Upper lobe of left lung (tissue), 6 donors: ENCODE results near the gene TBC1D3G. TPM values are rescaled to one million over a fixed set of nuclear protein-coding genes. Genes with fewer than 3 reads are reported as not detected.
"Not testable (repeated sequence)": the region's sequence is repeated elsewhere in the genome, so short reads cannot be mapped to it uniquely, and the experiment has no call there.

Experiments used
- ATAC-seq, 2 donors: fragments of 200-7000 bp; cut with Tn5 transposase; one replicate each; pipeline ENCODE4 v1.9.1; 2022; ENCODE audit warnings: mild to moderate bottlenecking in 2 of 2, moderate library complexity in 2 of 2; ENCODE audit not compliant: low FRiP score in 2 of 2
- DNase-seq, 2 donors: peaks; one replicate each; pipeline ENCODE4 v3.0.0-alpha.2; 2019 to 2020
- H3K27ac ChIP-seq, 4 donors: fragments of 200-600 bp; sonication (generic); one replicate each; pipeline ENCODE4 v1.5.1; 2016 to 2019
- H3K27me3 ChIP-seq, 4 donors: fragments of 200-600 bp; sonication (generic); one replicate each; pipeline ENCODE4 v1.5.1; 2017 to 2019
- H3K36me3 ChIP-seq, 4 donors: fragments of 200-600 bp; sonication (generic); one replicate each; pipeline ENCODE4 v1.5.1; 2016 to 2019
- H3K4me1 ChIP-seq, 4 donors: fragments of 200-600 bp; sonication (generic); one replicate each; pipeline ENCODE4 v1.5.1; 2018 to 2019
- H3K4me3 ChIP-seq, 4 donors: fragments of 200-600 bp; sonication (generic); one replicate each; pipeline ENCODE4 v1.5.1; 2017 to 2019; ENCODE audit warnings: mild to moderate bottlenecking in 2 of 4, moderate library complexity in 1 of 4
- H3K9me3 ChIP-seq, 4 donors: fragments of 200-600 bp; sonication (generic); one replicate each; pipeline ENCODE4 v1.5.1; 2018 to 2019
- WGBS, 2 donors: methylation state at CpG; one replicate each; pipeline ENCODE4 v1.1.5; 2017 to 2018; 5-methylcytosine and 5-hydroxymethylcytosine counted together
- small RNA-seq, 4 donors: library from RNA; depleted of rRNA; stranded (forward); fragments of <200 nt; gene quantifications; one replicate each; pipeline ENCODE3, GENCODE V24; 2016
- total RNA-seq, 6 donors: library from RNA; depleted of rRNA in 4 of 6; stranded (reverse); fragments of >200 nt in 4 of 6; gene quantifications; one replicate each; pipeline versions ENCODE4 v1.1.0 to v1.2.1, GENCODE V29; 2016 to 2021
- donor health status: DM: no; HTN: no; CAD: no; lungs with moderate emphysema.
- donor health status: DM: no; HTN: yes; CAD: no; lungs with severe emphysema.

The TBC1D3G gene
- 1 to 10 TPM in 1 of 6 donors, not detected in 5; 1.7 TPM for total RNA-seq

DNA sequence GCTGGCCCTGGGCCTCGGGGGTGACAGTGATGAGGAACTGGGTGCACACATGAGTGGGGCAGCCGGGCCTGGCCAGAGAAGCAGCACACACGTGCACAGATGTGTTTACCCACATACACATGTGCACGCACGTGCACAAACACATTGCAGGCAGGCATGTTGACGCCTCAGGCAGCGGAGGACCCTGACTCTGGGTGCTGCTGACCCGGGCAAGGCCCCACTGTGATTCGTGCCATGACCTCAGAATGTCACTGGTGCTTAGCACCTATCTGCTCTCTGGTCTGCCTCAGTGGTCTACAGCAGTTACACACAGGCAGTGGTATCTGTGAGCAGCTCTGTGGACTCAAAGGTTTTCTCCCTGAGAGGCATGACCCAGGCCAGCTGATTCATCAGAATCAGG is at the start of gene TBC1D3G:
Gene TBC1D3G, plus strand, starts transcription at position 301 of the 400 bp plus-strand sequence. CDS start 1,528 bp downstream, outside the sequence.
- not testable (repeated sequence) for H3K9me3 ChIP-seq, H3K4me1 ChIP-seq, DNase-seq, H3K36me3 ChIP-seq, H3K4me3 ChIP-seq, H3K27ac ChIP-seq, H3K27me3 ChIP-seq, ATAC-seq
- no CpG with 5 or more reads among the region's 9 CpGs for WGBS, 2 donors

DNA sequence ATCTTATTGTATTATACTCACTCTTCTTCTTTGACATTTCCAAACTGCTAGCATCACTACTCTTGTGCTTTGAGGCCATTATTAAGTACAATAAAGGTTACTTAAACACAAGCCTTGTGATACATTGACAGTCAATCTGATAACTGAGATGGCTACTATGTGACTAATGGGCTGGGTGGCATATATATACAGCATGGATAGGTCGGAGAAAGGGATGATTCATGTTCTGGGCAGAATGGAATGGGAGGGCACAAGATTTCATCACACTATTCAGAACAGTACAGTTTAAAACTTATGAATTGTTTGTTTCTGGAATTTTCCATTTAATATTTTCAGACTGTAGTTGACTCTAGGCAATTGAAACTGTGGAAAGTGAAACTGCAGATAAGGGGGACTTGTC is 40.4 kb upstream of the TBC1D3G start:
- not testable (repeated sequence) for H3K36me3 ChIP-seq, H3K27me3 ChIP-seq, H3K4me1 ChIP-seq, H3K9me3 ChIP-seq, H3K4me3 ChIP-seq, DNase-seq, H3K27ac ChIP-seq
- no CpG with 5 or more reads among the region's 1 CpG for WGBS, 2 donors
- ATAC-seq, result peak in 1 of 2 donors; percentile 45

DNA sequence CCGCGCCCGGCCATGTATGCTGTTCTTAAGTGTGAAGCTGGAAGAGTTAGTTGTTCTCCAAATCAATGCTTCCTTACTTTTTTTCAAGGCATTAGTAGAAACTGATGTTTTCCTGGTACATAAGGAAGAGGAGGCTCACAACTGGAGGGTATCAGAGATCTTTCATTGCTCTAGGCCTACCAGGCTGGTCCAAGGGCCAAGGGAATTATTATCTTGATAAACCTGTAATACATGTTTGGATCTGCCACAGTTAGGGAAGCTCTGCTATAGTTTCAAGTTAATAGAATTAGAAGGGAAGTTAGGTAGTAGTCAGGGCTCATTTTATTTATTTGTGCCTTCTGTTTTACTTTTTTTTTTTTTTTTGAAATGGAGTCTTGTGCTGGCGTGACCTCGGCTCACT is 39.5 kb upstream of the TBC1D3G start:
- H3K4me1 ChIP-seq, ATAC-seq: not testable (repeated sequence)

DNA sequence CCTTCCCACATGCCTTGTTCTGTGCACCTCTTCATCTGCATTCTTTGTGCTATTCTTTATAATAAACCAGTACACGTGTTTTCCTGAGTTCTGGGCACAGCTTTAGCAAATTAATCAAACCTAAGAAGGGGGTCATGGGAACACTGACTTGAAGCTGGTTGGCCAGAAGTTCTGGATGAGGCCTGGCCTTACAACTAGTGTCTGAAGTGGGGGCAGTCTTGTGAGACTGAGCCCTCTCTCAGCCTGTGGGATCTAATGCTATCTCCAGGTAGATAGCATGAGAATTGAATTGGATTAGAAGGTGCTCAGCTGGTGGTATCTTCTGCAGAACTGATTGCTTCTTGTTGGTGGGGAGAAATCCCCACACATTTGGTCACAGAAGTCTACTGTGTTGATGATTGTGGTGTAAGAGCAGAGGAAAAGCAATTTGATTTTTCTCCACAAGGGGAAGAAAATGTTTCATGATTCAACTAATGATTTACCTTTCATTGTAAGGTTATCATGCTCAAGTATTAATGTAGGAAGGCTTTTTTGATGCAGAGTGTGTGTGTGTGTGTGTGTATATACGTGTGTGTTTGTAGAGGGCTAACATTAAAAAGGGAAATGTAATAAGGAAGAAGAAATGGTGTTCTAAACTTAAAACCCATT is 33.6 kb upstream of the TBC1D3G start:
- 57 to 62% methylated on average over 1 of the region's 2 CpGs for WGBS, 2 donors
- H3K4me1 ChIP-seq, DNase-seq, H3K9me3 ChIP-seq, H3K4me3 ChIP-seq, H3K27ac ChIP-seq, H3K27me3 ChIP-seq, H3K36me3 ChIP-seq: not testable (repeated sequence)
- ATAC-seq, result peak in 1 of 2 donors; percentile 10

More for the DNA sequence above, 39.5 kb upstream of the TBC1D3G start:
- not testable (repeated sequence) for H3K27me3 ChIP-seq, DNase-seq, H3K4me3 ChIP-seq, H3K9me3 ChIP-seq, H3K27ac ChIP-seq, H3K36me3 ChIP-seq
- WGBS, 2 donors, result 84% methylated on average over 2 of the region's 5 CpGs; no CpG with 5 or more reads in 1 of the 2 donors

DNA sequence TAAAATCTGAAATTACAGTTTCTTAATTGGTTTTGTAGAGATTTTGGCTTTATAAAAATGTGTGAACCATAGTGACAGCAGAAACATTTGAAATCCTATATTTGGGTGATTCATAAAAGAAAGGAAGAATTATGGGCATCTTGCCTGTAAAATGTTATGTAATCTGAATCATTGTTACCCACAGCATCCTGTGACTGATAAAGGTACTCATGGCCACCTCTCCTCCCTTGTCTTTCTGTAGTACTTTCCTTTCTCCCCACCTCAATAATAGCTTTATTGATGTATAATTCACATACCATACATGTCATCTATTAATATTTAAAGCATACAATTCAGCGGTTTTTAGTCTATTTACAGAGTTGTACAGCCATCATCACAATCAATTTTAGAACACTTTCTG is 28.5 kb upstream of the TBC1D3G start:
- H3K27ac ChIP-seq, H3K4me3 ChIP-seq, H3K27me3 ChIP-seq, H3K4me1 ChIP-seq, H3K9me3 ChIP-seq, H3K36me3 ChIP-seq, DNase-seq, ATAC-seq: not testable (repeated sequence)
- no CpG with 5 or more reads among the region's 1 CpG for WGBS, 2 donors

DNA sequence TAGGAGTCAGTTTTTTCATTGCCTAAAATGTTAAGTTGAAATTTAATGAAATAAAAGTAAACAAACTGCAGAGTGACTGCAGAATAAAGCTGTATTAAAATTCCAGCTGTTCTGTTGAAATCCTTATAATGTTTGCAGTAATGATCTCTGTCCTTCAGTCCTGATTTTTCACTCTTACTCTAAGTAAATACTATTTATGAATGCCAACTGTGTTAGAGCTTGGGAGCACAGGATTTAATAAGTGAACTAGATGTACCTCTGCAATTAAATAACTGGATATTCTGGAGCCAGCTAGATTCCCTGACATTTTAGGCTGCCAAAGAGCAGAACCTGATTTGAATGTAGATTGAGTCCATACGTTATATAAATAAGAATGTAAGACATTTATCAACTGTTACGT is 7.9 kb upstream of the TBC1D3G start:
- ATAC-seq, H3K27me3 ChIP-seq, H3K9me3 ChIP-seq, H3K4me3 ChIP-seq, H3K4me1 ChIP-seq, DNase-seq, H3K27ac ChIP-seq, H3K36me3 ChIP-seq: not testable (repeated sequence)
- WGBS, 2 donors, result no CpG with 5 or more reads among the region's 2 CpGs

DNA sequence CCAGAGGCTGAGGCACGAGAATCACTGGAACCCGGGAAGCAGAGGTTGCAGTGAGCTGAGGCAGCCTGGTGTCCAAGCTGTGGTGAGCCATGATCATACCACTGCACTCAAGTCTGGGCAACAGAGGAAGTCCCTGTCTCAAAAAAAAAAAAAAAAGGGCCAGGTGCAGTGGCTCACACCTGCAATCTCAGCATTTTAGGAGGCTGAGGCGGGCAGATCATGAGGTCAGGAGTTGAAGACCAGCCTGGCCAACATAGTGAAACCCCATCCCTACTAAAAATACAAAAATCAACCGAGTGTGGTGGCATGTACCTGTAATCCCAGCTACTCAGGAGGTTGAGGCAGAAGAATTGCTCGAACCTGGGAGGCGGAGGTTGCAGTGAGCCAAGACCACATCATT is 38.8 kb downstream of the TBC1D3G start:
- DNase-seq, H3K27ac ChIP-seq, H3K27me3 ChIP-seq, ATAC-seq, H3K4me3 ChIP-seq, H3K4me1 ChIP-seq, H3K9me3 ChIP-seq, H3K36me3 ChIP-seq: not testable (repeated sequence)
- WGBS, 2 donors, result 100% methylated on average over 1 of the region's 6 CpGs; no CpG with 5 or more reads in 1 of the 2 donors

DNA sequence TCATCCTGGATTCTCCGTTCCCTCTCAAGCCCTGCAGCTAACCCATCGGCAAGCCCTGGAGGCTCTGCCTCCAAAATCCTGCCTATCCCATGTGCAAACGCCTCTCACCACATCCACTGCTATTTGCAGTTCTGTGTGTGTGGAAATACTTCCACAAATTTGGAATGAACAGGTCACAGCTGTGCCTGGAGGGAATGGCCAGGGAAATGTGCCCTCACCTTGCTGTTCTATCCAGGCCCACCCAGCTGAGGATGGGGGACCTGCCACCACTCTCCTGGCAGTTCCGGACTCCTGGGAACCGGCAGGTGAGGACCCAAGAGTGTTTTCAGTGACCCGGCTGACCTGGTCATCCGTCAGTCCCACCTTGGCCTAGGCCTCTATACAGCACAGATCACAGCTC is 52.3 kb downstream of the TBC1D3G start:
- no CpG with 5 or more reads among the region's 7 CpGs for WGBS, 2 donors

More for the DNA sequence above, 52.3 kb downstream of the TBC1D3G start:
- H3K9me3 ChIP-seq, H3K27ac ChIP-seq, H3K4me3 ChIP-seq, ATAC-seq, H3K4me1 ChIP-seq, DNase-seq, H3K36me3 ChIP-seq, H3K27me3 ChIP-seq: not testable (repeated sequence)

Small RNAs within 50 kb of the gene (small RNA-seq; reads per million reads assigned to genes)
- gene RF00019, result 0 reads per million in 4 donors

Other genes with a start within 250 kb of the TBC1D3G start
- gene CCL3, start 233.7 kb upstream of the TBC1D3G start, total RNA-seq, result 10 to 100 TPM in 2 of 6 donors, 1 to 10 TPM in 3, under 1 TPM in 1; 0.55 to 24.9 (median 2.9) TPM
- gene CCL4, start 220.1 kb upstream of the TBC1D3G start, total RNA-seq, result 10 to 100 TPM in 4 of 6 donors, 1 to 10 TPM in 2; 5.7 to 24.0 (median 14.1) TPM
- 1 to 10 TPM in 5 of 6 donors, not detected in 1; 3.6 to 8.9 (median 7.0) TPM for gene TBC1D3B, start 147.2 kb upstream of the TBC1D3G start, total RNA-seq
- 1 to 10 TPM in 2 of 6 donors, under 1 TPM in 1, not detected in 3; 0.54 to 8.4 (median 5.8) TPM for gene CCL3L1, start 127.1 kb upstream of the TBC1D3G start, total RNA-seq
- 10 to 100 TPM in 1 of 6 donors, 1 to 10 TPM in 4, not detected in 1; 1.7 to 12.6 (median 3.0) TPM for gene CCL4L2, start 112.8 kb upstream of the TBC1D3G start, total RNA-seq
- gene TBC1D3I, start 59.3 kb upstream of the TBC1D3G start, total RNA-seq, result 1 to 10 TPM in 2 of 6 donors, not detected in 4; 1.4 TPM
- gene TBC1D3H, start 64.6 kb downstream of the TBC1D3G start, total RNA-seq, result not detected
- 10 to 100 TPM in 5 of 6 donors, 1 to 10 TPM in 1; 7.7 to 26.0 (median 21.6) TPM for gene ZNHIT3, start 162.8 kb downstream of the TBC1D3G start, total RNA-seq
- 100 to 1,000 TPM in 1 of 6 donors, 10 to 100 TPM in 5; 34.8 to 167 (median 49.4) TPM for gene MYO19, start 211.0 kb downstream of the TBC1D3G start, total RNA-seq
- gene PIGW, start 211.1 kb downstream of the TBC1D3G start, total RNA-seq, result 10 to 100 TPM in 2 of 6 donors, 1 to 10 TPM in 2, under 1 TPM in 1, not detected in 1; 0.67 to 11.9 (median 9.3) TPM
- 100 to 1,000 TPM in 1 of 6 donors, 10 to 100 TPM in 5; 36.8 to 101 (median 70.0) TPM for gene GGNBP2, start 221.0 kb downstream of the TBC1D3G start, total RNA-seq